NOMO-1 treated with dmso at 0.1 percent for 144 hours (cell line): ENCODE data around the gene TREX2.
A peak's percentile ranks its signal among the peaks of the same experiment; 100 is the strongest.

Experiments used
- DNase-seq: peaks from one replicate; lab custom pipeline; 2025; ENCODE audit not compliant: unreplicated experiment; lab: John Stamatoyannopoulos, UW

Gene TREX2

DNA sequence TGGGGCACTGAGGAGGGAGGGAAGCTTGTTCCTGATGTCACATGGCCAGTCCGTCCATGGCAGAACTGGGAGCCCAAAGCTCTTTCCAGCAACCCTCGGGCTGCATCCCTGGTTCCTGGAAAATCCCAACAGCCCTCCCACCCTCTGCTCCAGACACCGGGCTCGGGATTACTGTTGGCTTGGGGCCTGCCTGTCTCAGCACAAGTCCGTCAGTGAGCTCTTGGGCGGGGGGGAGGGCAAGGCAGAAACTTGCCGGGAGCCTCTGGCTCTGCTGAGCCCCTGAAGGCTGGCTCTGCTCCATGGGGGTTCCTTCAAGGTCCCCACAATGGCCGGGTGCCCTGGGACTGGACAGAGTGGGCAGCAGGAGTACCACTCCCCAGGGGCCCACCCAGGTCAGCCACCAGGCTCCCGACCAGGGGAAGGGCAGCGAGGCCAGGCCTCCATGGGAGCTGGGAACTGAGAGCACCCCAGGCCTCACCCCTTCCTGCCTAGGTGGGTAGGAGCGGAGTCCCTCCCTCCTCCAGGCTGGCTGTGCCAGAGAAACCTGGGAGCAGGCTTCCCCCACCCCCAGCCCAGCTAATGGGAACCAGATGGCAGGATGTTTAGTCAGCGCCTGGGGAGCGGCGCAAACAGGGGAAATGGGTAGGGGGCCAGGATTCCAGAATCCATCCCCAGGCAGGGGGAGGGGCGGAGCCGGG is 31.0 kb upstream of the TREX2 start:
- DNase-seq: no peak

GRCh38 chrX:153475751-153476281 is 30.0 kb upstream of the TREX2 start:
- no peak for DNase-seq

DNA sequence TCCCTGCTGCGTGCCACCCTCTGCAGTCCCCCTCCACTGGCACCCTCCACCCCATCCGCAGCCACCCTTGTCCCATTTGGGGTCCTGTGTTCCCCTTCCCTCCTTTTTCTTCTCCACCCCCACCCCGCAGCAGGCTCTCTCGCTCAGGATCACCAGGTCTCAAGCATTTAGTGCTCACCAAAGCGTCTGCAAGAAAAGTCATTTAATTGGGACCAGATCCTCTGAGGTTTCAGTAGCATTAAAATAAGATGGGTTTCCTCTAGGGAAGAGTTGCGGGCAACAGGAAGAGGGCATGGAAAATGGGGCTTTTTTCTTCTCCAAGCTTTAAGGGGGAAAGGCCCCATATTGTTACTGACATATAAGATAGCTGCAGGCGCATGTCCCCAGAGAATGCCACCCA is 29.4 kb upstream of the TREX2 start:
- no peak for DNase-seq

DNA sequence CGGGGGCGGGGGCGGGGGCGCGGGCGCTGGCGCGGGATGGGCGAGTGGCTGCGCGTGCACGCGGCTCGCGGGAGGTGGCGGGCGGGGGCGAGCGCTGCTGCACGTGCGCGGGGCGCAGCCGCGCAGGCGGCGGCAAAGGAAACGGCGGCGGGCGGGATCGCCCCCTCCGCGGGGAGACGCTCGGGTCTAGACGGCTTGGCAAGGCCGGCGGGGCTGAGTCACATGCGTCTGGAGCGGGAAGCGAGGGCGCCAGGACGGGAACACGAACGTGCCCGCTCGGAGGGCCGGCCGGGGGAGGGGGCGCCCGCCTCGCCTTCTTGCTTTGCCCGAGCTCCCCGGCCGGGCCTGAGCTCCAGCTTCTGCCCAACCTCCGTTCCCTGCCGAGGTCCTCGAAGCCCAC is 28.9 kb upstream of the TREX2 start:
- no peak for DNase-seq

DNA sequence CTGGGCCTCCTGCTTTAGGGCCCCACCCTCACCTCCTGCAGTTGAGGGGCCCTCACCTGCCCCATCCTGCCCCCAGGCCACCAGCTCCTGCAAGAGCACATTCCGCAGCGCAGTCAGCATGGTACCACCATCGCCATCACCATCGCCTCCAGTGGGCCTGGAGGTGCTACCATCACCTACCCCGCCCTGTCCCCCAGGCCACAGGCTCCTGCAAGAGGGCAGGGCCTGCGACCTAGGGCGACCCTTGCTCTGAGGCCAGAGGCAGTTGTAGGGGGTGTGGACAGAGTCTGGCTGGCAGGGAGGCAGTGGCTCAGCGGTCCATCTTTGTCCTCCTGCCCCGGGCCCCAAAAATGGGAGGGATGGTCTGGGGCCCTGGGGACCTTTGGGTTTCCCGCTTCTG is 28.4 kb upstream of the TREX2 start:
- no peak for DNase-seq

DNA sequence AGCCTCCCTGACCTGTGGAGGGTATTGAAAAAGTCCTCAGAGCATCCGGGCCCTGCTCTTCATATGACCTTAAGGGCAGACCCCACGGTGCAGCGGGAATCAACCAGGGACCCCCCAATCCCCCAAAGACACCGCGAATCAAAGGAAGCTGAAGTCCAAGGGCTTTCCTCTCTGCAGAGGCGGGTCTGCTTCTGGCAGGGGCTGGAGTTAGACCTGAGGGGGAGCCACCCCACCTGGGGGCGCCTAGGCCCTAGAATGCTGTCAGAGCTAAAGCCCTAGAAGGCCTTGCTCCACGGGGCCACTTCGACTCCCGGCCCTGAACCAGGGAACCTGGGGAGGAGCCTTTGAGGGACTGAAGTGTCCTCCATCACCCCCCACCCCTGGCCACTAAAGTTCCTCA is 27.3 kb upstream of the TREX2 start:
- DNase-seq: no peak

DNA sequence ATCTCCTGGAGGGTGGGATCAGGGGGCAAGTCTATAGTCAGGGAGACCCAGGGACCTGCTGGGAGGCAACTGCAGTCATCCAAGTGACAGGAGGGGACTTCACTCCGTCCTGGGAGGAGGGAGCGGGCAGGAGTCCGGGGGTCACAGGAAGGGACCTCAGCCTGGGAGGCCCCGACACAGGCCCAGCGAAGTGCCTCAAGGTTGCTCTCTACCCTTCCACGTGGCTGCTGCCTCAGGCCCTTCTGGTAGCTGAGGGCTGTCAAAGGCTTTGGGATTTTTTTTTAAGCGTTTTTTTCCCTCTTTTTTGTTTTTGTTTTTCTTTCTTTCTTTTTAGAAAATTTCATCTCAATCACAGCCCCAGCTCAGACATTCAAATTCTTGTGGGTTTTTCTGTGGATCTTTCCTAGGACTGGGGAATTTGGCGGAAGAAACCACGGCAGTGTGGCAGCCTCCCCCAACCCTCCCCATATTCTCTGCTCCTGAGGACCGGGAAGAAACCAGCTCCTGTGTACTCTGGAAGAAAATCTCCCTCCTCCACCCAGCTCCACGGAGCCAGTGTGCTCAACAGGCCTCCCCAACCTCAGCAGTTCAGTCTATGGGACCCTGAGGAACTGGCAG is 25.9 kb upstream of the TREX2 start:
- no peak for DNase-seq

- peak; percentile 67 for DNase-seq
Measured at GRCh38 chrX:153470411-153471363, 24.8 kb upstream of the TREX2 start, which contains the start of gene HAUS7. HAUS7 (minus strand) TSS chrX:153470576; CDS start chrX:153470557, 19 bp downstream.

DNA sequence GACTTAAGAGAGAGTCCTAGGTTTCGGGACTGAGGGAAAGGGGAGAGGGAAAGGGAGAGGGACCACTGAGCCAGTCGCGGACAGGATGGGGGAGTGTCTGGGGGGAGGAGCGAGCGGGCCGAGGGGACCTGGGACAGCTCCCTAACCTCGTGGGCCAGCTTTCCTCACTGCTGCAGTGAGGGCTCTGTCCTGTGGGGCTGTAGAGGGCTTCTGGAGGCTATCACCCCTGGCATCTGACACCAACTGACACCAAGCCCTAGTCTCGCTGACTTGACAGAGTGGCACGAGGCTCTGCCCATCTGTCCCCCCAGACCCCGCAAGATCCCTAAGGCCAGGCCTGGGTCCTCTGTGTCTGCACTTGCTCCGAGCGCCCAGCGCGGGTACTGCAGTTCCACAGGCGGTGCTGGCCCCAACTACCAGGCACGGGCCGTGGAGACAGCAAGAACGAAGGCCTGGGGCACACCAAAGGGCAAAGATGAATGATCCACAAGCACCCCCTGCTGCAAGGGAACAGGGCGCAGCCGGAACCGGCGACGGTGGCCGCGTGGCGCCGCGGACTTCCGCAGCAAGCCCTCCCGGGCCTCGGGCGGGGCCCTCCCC is 24.1 kb upstream of the TREX2 start:
- no peak for DNase-seq

DNA sequence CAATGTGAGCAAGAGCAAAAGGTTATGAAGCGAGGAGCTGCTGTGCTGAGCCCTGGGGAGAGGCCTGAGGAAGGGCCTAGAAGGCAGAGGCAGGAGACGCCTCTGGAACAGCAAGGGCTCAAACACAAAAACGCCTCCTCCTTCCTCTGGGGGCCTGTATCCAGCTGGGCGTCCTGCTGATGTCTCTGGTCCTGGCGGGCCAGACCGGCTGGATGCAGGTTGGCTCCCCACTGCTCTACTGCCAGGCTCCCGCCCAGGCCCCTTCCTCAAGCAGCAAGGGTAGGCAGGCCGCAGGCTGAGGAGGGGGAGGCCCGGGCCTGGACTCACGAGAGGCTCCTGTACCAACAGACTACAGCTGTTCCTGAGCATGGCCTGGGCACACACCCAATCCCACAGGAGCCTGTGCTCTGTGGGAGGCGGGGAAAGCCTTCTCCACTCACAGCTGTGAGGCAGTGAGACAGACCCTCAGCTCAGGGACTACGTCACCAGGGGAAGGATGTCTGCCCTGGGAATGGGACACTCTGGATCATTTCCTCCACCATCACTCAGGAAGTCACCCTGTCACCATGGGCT is 22.2 kb upstream of the TREX2 start:
- no peak for DNase-seq

DNA sequence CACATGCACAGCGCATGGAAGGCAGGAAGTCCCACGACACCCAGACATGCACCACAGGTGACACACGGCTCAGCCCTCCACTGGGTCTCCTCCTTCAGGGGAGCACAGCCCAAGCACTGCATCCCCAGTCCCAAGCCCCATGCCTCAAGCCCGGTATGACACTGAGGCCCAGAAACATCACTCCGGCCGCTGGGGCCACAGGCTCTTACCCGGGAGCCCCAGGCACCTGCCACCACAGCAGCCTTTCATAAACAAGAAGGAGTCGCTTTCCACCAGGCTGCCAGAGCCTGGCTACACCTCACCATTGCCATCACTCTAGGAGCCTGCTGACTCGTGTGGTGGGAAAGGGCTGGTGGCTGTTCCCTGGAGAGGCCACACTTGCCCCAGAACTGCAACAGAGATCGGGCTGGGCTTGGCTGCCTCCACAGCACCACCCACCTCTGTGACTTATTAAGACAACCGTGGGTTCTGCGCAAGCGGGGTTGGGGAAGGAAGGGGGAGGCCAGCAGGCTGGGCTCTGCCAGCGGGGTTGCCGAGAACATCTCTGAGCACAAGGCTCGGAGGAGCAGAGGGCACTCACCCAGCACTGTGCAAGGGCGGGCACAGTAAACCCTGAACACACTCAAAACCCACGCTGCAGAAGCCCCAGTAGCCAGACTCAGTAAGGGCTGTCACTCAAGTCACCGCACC is 20.0 kb upstream of the TREX2 start:
- DNase-seq: no peak

- DNase-seq: no peak
Measured at GRCh38 chrX:153464116-153464515, 18.3 kb upstream of the TREX2 start.

DNA sequence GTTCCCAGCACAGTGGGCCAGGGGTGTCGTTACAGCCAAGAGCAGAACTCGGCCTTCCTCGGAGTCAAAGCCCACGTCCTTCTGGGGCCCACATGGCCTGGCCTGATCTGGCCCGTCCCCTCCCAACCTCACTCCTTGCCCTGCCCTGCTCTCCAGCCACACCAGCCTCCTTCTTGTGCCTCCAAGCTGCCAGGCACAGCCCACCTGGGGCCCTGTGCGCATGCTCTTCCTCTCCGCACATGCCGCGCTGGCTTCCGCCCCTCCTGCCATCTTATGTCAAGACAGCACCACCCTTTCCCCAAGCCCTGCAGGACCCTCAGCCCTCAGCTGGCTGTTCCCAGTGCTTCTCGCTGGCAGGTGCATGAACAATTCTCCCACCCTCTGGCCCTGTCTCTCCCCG is 17.7 kb upstream of the TREX2 start:
- DNase-seq: no peak

- DNase-seq: no peak
Measured at GRCh38 chrX:153463031-153463430, 17.2 kb upstream of the TREX2 start.

- DNase-seq: no peak
Measured at GRCh38 chrX:153462291-153462690, 16.4 kb upstream of the TREX2 start.

DNA sequence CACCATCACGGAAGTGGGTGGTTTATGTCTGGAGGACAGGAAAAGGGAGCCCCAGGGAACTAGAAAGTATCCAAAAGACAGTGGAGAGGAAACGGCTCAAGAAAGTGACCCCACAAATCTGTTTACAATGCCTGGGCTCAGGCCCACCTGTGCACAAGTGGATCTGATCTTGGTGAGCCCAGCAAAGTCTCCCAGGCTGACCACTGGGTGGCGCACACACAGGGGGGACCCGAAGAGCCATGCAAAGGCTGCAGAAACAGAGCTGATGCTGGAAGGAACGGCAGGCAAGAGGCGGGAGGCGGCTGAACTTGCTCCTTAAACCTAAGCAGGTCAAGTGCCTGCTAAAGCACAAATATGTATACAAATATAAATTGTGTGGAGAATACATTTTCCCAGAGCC is 15.0 kb upstream of the TREX2 start:
- no peak for DNase-seq

- no peak for DNase-seq
Measured at GRCh38 chrX:153459986-153460385, 14.1 kb upstream of the TREX2 start.

GRCh38 chrX:153458476-153458875 is 12.6 kb upstream of the TREX2 start:
- DNase-seq: no peak

DNA sequence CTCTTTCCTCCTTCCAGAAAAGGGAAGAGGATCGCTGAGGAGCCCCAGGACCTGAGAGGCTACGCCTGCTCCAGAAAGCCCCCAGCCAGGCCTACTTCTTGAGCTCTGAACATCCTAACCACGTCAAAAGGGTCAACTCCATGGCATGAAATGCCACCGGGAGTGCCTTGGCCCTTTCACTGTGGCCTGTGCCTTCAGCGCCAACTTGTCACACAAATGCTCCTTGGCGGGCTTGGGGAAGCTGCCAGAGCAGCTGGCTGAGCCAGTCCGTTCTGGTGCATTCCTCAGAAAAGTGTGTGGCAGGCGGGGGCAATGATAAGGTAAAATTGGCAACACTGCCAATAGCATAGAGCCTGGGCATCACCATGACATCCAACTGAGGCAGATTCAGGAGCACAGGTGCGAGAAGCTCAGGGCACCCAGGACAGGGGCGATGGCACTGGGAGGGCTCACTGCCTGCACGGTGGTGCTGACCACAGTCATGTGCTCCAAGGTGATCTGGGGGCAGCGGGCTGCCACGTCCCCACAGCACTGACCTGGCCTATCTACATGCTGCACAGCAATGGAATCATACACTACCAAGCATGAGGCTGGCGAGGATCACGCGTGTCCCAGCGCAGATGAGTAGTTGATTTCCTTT is 12.1 kb upstream of the TREX2 start:
- DNase-seq: no peak
